Activated T-helper 17 cell treated with anti-CD3 and anti-CD28 coated beads, Interleukin-2, amount 50 U/mL, for 72 hours (primary cell): ENCODE measurements around the gene NLRP9. TPM values are rescaled to one million over a fixed set of nuclear protein-coding genes. Genes with fewer than 3 reads are reported as not detected.
A peak's percentile ranks its signal among the peaks of the same experiment; 100 is the strongest.
"Not testable (repeated sequence)": the region's sequence is repeated elsewhere in the genome, so short reads cannot be mapped to it uniquely, and the experiment has no call there.

ENCODE experiments used
- ATAC-seq: fragments of 150-1000 bp; cut with Tn5 transposase; replicated peaks from 2 replicates; pipeline ENCODE4 v1.10.0; 2021; ENCODE audit warnings: mild to moderate bottlenecking, moderate library complexity
- H3K27ac Mint-ChIP-seq: one replicate; pipeline ENCODE4 v1.8.0; 2022; ENCODE audit warnings: mixed read lengths
- H3K27me3 Mint-ChIP-seq: one replicate; pipeline ENCODE4 v1.8.0; 2022; ENCODE audit warnings: mixed read lengths
- H3K36me3 Mint-ChIP-seq: one replicate; pipeline ENCODE4 v1.8.0; 2022; ENCODE audit warnings: low read depth, mild to moderate bottlenecking, mixed read lengths
- H3K4me1 Mint-ChIP-seq: one replicate; pipeline ENCODE4 v1.8.0; 2022; ENCODE audit warnings: mixed read lengths
- H3K4me3 Mint-ChIP-seq: one replicate; pipeline ENCODE4 v1.8.0; 2022; ENCODE audit warnings: mild to moderate bottlenecking, mixed read lengths
- H3K9me3 Mint-ChIP-seq: one replicate; pipeline ENCODE4 v1.8.0; 2022; ENCODE audit warnings: mixed read lengths
- total RNA-seq, 2 donors: library from RNA; stranded (reverse); gene quantifications; one replicate each; pipeline ENCODE4 v1.2.3, GENCODE V29; 2022

NLRP9 gene
- total RNA-seq, 2 donors from 2014 or later, result not detected

- H3K36me3 Mint-ChIP-seq, H3K9me3 Mint-ChIP-seq, H3K27ac Mint-ChIP-seq, H3K4me1 Mint-ChIP-seq, ATAC-seq, H3K4me3 Mint-ChIP-seq: not testable (repeated sequence)
- peaks cover 41% of the 10 kb centered on the region for H3K27me3 Mint-ChIP-seq
Measured at GRCh38 chr19:55717879-55718711, 20.1 kb downstream of the NLRP9 start.

- Mint-ChIP-seq H3K9me3 (peaks cover 12% of the 10 kb centered on the region), H3K4me1 (peaks cover 2% of the 10 kb centered on the region), H3K27me3 (peaks cover 38% of the 10 kb centered on the region), H3K36me3 (no peaks in the 10 kb centered on the region), H3K27ac (no peak overlapping the region), H3K4me3 (no peak overlapping the region)
- ATAC-seq, result no peak
Measured at GRCh38 chr19:55717251-55717650, 21.0 kb downstream of the NLRP9 start.

- Mint-ChIP-seq H3K9me3 (peaks cover 8% of the 10 kb centered on the region), H3K27ac (no peak overlapping the region), H3K4me1 (peaks cover 3% of the 10 kb centered on the region), H3K27me3 (peaks cover 31% of the 10 kb centered on the region), H3K36me3 (no peaks in the 10 kb centered on the region), H3K4me3 (no peak overlapping the region)
- no peak for ATAC-seq
Measured at GRCh38 chr19:55716531-55716930, 21.7 kb downstream of the NLRP9 start.

GRCh38 chr19:55712804-55713631 is 25.2 kb downstream of the NLRP9 start:
- H3K36me3 Mint-ChIP-seq, result no peaks in the 10 kb centered on the region
- no peak overlapping the region for H3K27ac Mint-ChIP-seq
- peaks cover 9% of the 10 kb centered on the region for H3K27me3 Mint-ChIP-seq
- H3K9me3 Mint-ChIP-seq, result peaks cover 3% of the 10 kb centered on the region
- H3K4me1 Mint-ChIP-seq, result peaks cover 3% of the 10 kb centered on the region
- H3K4me3 Mint-ChIP-seq, result no peak overlapping the region
- ATAC-seq, result peak; percentile 34

- peaks cover 8% of the 10 kb centered on the region for H3K27me3 Mint-ChIP-seq
- ATAC-seq, result no peak
- H3K36me3 Mint-ChIP-seq, result no peaks in the 10 kb centered on the region
- peaks cover 3% of the 10 kb centered on the region for H3K9me3 Mint-ChIP-seq
- peaks cover 3% of the 10 kb centered on the region for H3K4me1 Mint-ChIP-seq
- H3K4me3 Mint-ChIP-seq, result no peak overlapping the region
- no peak overlapping the region for H3K27ac Mint-ChIP-seq
Measured at GRCh38 chr19:55711719-55712118, 26.5 kb downstream of the NLRP9 start.

GRCh38 chr19:55705972-55706371 is 32.2 kb downstream of the NLRP9 start:
- Mint-ChIP-seq H3K4me3 (no peak overlapping the region), H3K36me3 (no peaks in the 10 kb centered on the region), H3K27ac (no peak overlapping the region), H3K27me3 (peaks cover 3% of the 10 kb centered on the region), H3K4me1 (no peaks in the 10 kb centered on the region), H3K9me3 (no peaks in the 10 kb centered on the region)
- no peak for ATAC-seq

GRCh38 chr19:55704494-55705245 is 33.5 kb downstream of the NLRP9 start:
- H3K27ac Mint-ChIP-seq, result no peak overlapping the region

GRCh38 chr19:55703790-55704215 is 34.4 kb downstream of the NLRP9 start:
- Mint-ChIP-seq H3K4me3 (no peak overlapping the region), H3K36me3 (peaks cover 16% of the 10 kb centered on the region), H3K9me3 (no peaks in the 10 kb centered on the region), H3K27ac (no peak overlapping the region), H3K4me1 (no peaks in the 10 kb centered on the region), H3K27me3 (no peaks in the 10 kb centered on the region)
- ATAC-seq, result peak; percentile 66

More at GRCh38 chr19:55704494-55705245, 33.5 kb downstream of the NLRP9 start:
- H3K9me3 Mint-ChIP-seq, result no peaks in the 10 kb centered on the region
- no peaks in the 10 kb centered on the region for H3K4me1 Mint-ChIP-seq
- no peak overlapping the region for H3K4me3 Mint-ChIP-seq
- peaks cover 9% of the 10 kb centered on the region for H3K36me3 Mint-ChIP-seq
- ATAC-seq, result no peak
- peaks cover 3% of the 10 kb centered on the region for H3K27me3 Mint-ChIP-seq

- H3K27me3 Mint-ChIP-seq, result no peaks in the 10 kb centered on the region
- no peak overlapping the region for H3K27ac Mint-ChIP-seq
- peaks cover 29% of the 10 kb centered on the region for H3K36me3 Mint-ChIP-seq
- H3K9me3 Mint-ChIP-seq, result no peaks in the 10 kb centered on the region
- no peak for ATAC-seq
- no peaks in the 10 kb centered on the region for H3K4me1 Mint-ChIP-seq
- H3K4me3 Mint-ChIP-seq, result no peak overlapping the region
Measured at GRCh38 chr19:55702131-55702627, 36.0 kb downstream of the NLRP9 start.

- Mint-ChIP-seq H3K9me3 (no peaks in the 10 kb centered on the region), H3K4me3 (no peak overlapping the region), H3K27me3 (no peaks in the 10 kb centered on the region), H3K4me1 (no peaks in the 10 kb centered on the region), H3K27ac (no peak overlapping the region), H3K36me3 (peaks cover 43% of the 10 kb centered on the region)
- ATAC-seq, result no peak
Measured at GRCh38 chr19:55700813-55701212, 37.4 kb downstream of the NLRP9 start.

- ATAC-seq, result no peak
- no peaks in the 10 kb centered on the region for H3K27me3 Mint-ChIP-seq
- no peak overlapping the region for H3K4me3 Mint-ChIP-seq
- H3K4me1 Mint-ChIP-seq, result no peaks in the 10 kb centered on the region
- peaks cover 58% of the 10 kb centered on the region for H3K36me3 Mint-ChIP-seq
- no peak overlapping the region for H3K27ac Mint-ChIP-seq
- H3K9me3 Mint-ChIP-seq, result no peaks in the 10 kb centered on the region
Measured at GRCh38 chr19:55699221-55699620, 39.0 kb downstream of the NLRP9 start.

GRCh38 chr19:55698256-55698655 is 39.9 kb downstream of the NLRP9 start:
- no peak overlapping the region for H3K27ac Mint-ChIP-seq
- H3K36me3 Mint-ChIP-seq, result peaks cover 68% of the 10 kb centered on the region

GRCh38 chr19:55697698-55698097 is 40.5 kb downstream of the NLRP9 start:
- H3K36me3 Mint-ChIP-seq, result peaks cover 71% of the 10 kb centered on the region
- no peak overlapping the region for H3K4me3 Mint-ChIP-seq
- no peaks in the 10 kb centered on the region for H3K27me3 Mint-ChIP-seq
- H3K27ac Mint-ChIP-seq, result no peak overlapping the region
- no peaks in the 10 kb centered on the region for H3K4me1 Mint-ChIP-seq
- no peaks in the 10 kb centered on the region for H3K9me3 Mint-ChIP-seq
- ATAC-seq, result no peak

More at GRCh38 chr19:55698256-55698655, 39.9 kb downstream of the NLRP9 start:
- Mint-ChIP-seq H3K4me1 (no peaks in the 10 kb centered on the region), H3K27me3 (no peaks in the 10 kb centered on the region), H3K4me3 (no peak overlapping the region), H3K9me3 (no peaks in the 10 kb centered on the region)
- no peak for ATAC-seq

GRCh38 chr19:55697069-55697440 is 41.1 kb downstream of the NLRP9 start:
- no peak for ATAC-seq
- no peaks in the 10 kb centered on the region for H3K27me3 Mint-ChIP-seq
- no peaks in the 10 kb centered on the region for H3K9me3 Mint-ChIP-seq
- H3K4me3 Mint-ChIP-seq, result no peak overlapping the region
- no peaks in the 10 kb centered on the region for H3K4me1 Mint-ChIP-seq
- peak overlapping the region; percentile 10 for H3K27ac Mint-ChIP-seq
- peaks cover 71% of the 10 kb centered on the region for H3K36me3 Mint-ChIP-seq
